ENCODE results near the gene CYP19A1. TPM values are rescaled to one million over a fixed set of nuclear protein-coding genes. Genes with fewer than 3 reads are reported as not detected.

The CYP19A1 gene
- polyA plus RNA-seq, 1 experiment: not detected

GRCh38 chr15:51356983-51357382 is 18.6 kb upstream of the CYP19A1 start:
- no peak for TF ChIP-seq CTCF (IDR thresholded peaks at IDR 0.05; ENCODE audit: low read depth, low read length)
- ChIA-PET POLR2A (no interaction called here), CTCF (no interaction called here)
- Histone ChIP-seq H3K9me3 (ENCODE audit: control insufficient read depth, insufficient read depth, low read length) (no peaks in the 10 kb centered on the region), H3K27ac (ENCODE audit: low read depth, low read length) (no peak overlapping the region), H3K27me3 (ENCODE audit: control insufficient read depth, insufficient read depth, low read length) (peaks cover 19% of the 10 kb centered on the region), H3K4me3 (ENCODE audit: low read depth, low read length) (no peak overlapping the region)
- DNase-seq (ENCODE audit: low read depth, low spot score): no peak

- CTCF ChIA-PET: no interaction called here
- POLR2A ChIA-PET: no interaction called here
- TF ChIP-seq CTCF (IDR thresholded peaks at IDR 0.05; ENCODE audit: low read depth, low read length): no peak
- H3K9me3 ChIP-seq (ENCODE audit: control insufficient read depth, insufficient read depth, low read length): no peaks in the 10 kb centered on the region
- peaks cover 23% of the 10 kb centered on the region for H3K27me3 ChIP-seq (ENCODE audit: control insufficient read depth, insufficient read depth, low read length)
- H3K27ac ChIP-seq (ENCODE audit: low read depth, low read length): no peak overlapping the region
- DNase-seq (ENCODE audit: low read depth, low spot score): no peak
- no peak overlapping the region for H3K4me3 ChIP-seq (ENCODE audit: low read depth, low read length)
These were observed 17.8 kb upstream of the CYP19A1 start for GRCh38 chr15:51356147-51356546.

GRCh38 chr15:51355096-51355495 is 16.7 kb upstream of the CYP19A1 start:
- Histone ChIP-seq H3K9me3 (ENCODE audit: control insufficient read depth, insufficient read depth, low read length) (no peaks in the 10 kb centered on the region), H3K27me3 (ENCODE audit: control insufficient read depth, insufficient read depth, low read length) (peaks cover 21% of the 10 kb centered on the region), H3K4me3 (ENCODE audit: low read depth, low read length) (no peak overlapping the region), H3K27ac (ENCODE audit: low read depth, low read length) (no peak overlapping the region)
- CTCF ChIA-PET: no interaction called here
- no peak for DNase-seq (ENCODE audit: low read depth, low spot score)
- no peak for TF ChIP-seq CTCF (IDR thresholded peaks at IDR 0.05; ENCODE audit: low read depth, low read length)
- POLR2A ChIA-PET: no interaction called here

- H3K9me3 ChIP-seq (ENCODE audit: control insufficient read depth, insufficient read depth, low read length): no peaks in the 10 kb centered on the region
- POLR2A ChIA-PET: interaction anchor here (1.1 kb wide), 1 partner anchor 15 kb away, joined by 10 read pairs; no protein-coding TSS in a partner anchor
- DNase-seq (ENCODE audit: low read depth, low spot score): no peak
- H3K27me3 ChIP-seq (ENCODE audit: control insufficient read depth, insufficient read depth, low read length): peaks cover 21% of the 10 kb centered on the region
- H3K4me3 ChIP-seq (ENCODE audit: low read depth, low read length): no peak overlapping the region
- no peak overlapping the region for H3K27ac ChIP-seq (ENCODE audit: low read depth, low read length)
- CTCF ChIA-PET: no interaction called here
- no peak for TF ChIP-seq CTCF (IDR thresholded peaks at IDR 0.05; ENCODE audit: low read depth, low read length)
These were observed 15.6 kb upstream of the CYP19A1 start for GRCh38 chr15:51353976-51354375.

- H3K27ac ChIP-seq (ENCODE audit: low read depth, low read length): no peak overlapping the region
- no peak overlapping the region for H3K4me3 ChIP-seq (ENCODE audit: low read depth, low read length)
- H3K27me3 ChIP-seq (ENCODE audit: control insufficient read depth, insufficient read depth, low read length): peaks cover 28% of the 10 kb centered on the region
- DNase-seq (ENCODE audit: low read depth, low spot score): no peak
- no peak for TF ChIP-seq CTCF (IDR thresholded peaks at IDR 0.05; ENCODE audit: low read depth, low read length)
- POLR2A ChIA-PET: no interaction called here
- H3K9me3 ChIP-seq (ENCODE audit: control insufficient read depth, insufficient read depth, low read length): no peaks in the 10 kb centered on the region
- CTCF ChIA-PET: no interaction called here
These were observed 12.3 kb upstream of the CYP19A1 start for GRCh38 chr15:51350723-51351122.
